ENCODE results near the gene OR7C1.
"Not testable (repeated sequence)": the region's sequence is repeated elsewhere in the genome, so short reads cannot be mapped to it uniquely, and the experiment has no call there.

OR7C1 gene

DNA sequence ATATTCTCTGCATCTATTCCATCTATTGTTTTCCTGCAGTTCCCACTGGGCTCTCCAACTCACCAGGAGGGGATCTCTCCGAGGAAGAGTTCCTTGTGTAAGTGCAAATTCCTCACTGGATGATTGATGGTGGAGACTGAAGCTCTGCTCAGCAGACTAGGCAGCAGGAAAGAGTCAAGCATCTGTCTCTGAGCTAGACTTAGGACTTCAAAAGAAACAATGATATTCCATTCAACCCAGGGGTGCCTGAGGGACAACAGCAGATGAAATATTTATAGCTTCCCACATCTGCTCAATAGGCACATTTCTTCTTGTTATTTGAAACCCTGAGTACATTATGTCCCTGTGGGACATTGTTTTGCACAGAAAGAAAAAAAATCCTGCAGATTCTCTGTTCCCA lies at the start of gene OR7C1, which contains the start of gene OR7A5:
TSS of gene OR7C1 (minus strand) at position 175 of the 400 bp plus-strand sequence. CDS start 35,049 bp downstream, outside the sequence.
TSS of gene OR7A5 (minus strand) at position 175 of the 400 bp plus-strand sequence. CDS start 6,944 bp downstream, outside the sequence.
- DNase-seq (ENCODE audit: low spot score): peak; percentile 84

DNA sequence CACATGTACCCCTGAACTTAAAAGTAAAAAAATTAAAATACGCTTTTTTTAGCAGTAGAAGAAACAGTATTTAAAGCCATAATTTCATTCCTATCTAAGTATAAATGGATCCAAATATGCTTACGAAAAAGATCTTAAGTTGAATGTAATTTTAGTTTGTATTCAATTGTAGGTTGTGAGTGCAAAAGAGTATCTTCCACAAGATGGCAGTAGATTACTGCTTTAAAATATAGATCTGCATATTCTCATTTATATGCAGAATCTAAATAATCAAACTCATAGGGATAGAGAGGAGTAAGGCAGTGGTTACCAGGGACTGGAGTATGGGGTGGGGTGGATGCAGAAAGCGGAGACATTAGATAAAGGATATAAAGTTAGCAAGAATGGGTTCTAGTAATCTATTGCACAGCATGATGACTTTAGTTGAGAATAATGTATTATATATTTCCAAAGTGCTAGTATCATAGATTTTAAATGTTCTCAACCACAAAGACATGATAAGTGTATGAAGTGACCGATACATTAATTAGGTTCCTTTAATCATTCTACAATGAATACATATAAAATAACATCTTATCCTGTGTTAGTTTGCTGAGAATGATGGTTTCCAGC lies 36.7 kb upstream of the OR7C1 start:
- peak; percentile 56 for DNase-seq (ENCODE audit: low spot score)

DNA sequence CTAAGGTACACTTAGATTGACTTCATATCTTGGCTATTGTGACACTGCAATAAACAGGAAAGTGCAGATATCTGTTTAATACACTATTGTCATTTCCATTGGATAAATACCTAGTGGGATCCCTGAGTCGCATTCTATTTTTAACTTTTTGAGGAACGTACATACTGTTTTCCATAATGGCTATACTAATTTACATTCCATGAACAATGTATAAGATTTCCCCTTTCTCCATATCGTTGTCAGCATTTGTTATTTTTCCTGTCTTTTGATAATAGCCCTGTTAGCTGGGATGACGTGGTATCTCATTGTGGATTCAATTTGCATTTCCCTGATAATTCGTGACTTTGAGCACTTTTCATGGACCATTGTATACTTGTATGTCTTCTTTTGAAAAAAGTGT lies 33.5 kb upstream of the OR7C1 start:
- no peak for DNase-seq (ENCODE audit: low spot score)

DNA sequence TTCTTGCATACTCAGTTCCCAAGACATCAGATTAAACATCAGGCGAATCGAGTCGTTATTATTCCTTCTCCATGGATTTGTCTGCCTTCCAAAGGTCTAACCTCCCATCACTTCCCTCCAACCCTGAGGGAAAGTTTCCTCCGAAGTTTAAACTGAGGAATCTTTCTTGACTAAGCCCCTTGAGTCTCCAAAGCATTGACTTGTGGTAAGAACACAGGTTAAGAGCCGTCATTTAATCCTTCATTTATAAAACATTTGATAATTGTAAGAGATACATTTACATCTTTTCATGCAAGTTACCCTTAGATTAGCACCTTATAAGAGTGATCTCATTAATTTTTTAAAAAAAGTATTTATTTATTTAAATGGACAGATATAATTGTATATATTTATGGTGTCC lies 13.8 kb upstream of the OR7C1 start, which contains the start of gene OR7A10:
TSS of gene OR7A10 (minus strand) at position 101 of the 400 bp plus-strand sequence. CDS start 7,045 bp downstream, outside the sequence.
- no peak for DNase-seq (ENCODE audit: low spot score)

DNA sequence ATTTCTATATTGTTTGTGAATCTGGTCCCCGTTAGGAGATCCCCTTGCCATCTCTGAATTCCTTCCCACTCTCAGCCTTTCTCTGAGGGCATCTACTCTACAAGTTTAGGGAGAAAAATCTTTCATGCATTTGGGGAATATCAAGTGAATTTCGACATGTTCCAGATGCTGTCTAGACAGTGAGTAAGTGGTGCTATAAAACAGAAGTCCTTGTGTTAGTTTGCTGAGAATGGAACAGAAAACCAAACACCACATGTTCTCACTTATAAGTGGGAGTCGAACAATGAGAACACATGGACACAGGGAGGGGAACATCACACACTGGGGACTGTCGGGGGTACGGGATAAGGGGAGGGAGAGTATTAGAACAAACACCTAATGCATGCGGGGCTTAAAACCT lies 8.6 kb upstream of the OR7C1 start:
- no peak for DNase-seq (ENCODE audit: low spot score)

DNA sequence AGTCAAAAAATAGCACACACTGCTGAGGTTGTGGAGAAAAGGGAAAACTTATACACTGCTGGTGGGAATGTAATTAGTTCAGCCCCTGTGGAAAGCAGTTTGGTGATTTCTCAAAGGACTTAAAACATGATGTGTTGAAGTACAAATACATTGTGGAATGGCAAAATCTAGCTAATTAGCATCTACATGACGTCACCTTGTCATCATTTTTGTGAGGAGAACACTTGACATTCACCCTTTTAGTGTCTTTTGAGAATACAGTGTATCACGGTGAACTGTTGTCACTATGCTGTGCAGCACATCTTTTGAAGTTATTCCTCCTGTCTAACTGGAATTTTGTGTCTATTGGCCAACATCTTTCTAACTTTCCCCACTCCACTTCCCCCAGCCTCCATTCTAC lies 8.2 kb upstream of the OR7C1 start:
- DNase-seq (ENCODE audit: low spot score): no peak

DNA sequence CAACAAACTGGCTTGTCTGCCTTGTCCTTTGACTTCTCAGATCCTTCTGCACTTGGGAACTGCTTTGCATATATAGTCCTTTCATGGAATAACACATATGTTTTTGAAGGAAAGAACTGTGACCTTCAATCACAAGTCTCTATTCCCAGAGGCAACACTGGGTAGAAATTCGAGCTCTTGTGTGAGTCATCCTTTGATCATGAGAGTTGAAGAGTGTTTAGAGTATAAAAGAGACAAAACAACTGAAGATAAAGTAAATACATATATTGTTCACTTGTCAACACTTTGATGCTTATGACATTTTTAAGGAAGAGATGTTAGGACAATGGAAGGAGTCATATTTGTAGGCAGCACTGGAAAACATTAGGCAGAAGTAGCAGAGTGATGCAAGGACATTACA lies 5.2 kb upstream of the OR7C1 start:
- DNase-seq (ENCODE audit: low spot score): peak; percentile 78

DNA sequence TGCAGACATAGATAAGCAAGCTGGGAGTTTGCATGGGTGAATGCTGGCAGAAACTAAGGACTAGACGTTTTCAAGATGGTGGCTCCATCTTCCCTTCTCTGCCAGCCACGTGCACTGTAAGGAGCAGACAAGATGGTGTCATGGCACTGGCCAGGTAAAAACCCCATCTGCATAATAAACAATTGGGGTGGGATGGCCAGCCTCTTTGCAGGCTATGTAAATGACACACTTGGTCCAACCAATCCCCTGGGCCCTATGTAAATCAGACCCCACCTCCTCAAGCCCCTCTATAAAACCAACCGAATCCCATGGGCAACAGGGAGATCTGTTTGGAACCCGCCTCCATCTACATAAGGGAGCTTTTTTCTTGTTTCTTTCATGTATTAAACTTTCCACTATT lies 2.4 kb upstream of the OR7C1 start:
- no peak for DNase-seq (ENCODE audit: low spot score)

DNA sequence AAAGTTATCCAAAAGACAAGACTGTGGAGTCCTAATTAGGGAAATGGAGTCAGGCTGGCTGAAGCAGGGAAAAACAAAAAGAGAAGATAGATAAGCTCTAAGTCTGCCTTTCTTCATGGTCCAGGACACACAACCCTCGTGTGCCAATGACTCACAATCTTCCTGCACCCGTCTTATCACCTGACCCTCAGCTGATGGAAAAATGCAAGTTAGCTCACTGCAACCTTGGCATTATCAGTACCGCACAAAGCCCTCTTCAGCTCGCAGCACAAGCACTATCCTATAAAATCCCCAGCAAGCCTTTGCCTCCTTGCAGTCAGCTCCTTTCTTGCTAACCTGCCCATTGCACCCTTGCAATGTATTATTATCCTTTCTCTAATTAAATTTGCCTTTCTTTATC lies 4.3 kb downstream of the OR7C1 start:
- no peak for DNase-seq (ENCODE audit: low spot score)

DNA sequence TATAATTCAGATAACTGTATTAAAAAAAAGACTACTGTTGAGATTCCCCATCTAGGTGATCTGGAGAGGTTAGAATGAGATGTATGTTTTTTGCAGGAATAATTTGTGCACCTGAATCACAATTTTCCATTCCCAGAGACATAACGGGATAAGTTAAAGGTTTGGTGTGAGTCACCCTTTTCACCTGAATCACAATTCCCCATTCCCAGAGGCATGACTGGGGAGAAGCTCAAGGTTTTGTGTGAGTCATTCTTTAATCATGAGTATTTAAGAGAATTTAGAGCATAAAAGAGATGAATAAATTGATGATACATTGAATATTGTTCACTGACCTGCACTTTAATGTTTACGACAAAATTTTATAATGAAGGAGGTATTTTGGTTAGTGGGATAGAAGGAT lies 9.0 kb downstream of the OR7C1 start:
- DNase-seq (ENCODE audit: low spot score): no peak

DNA sequence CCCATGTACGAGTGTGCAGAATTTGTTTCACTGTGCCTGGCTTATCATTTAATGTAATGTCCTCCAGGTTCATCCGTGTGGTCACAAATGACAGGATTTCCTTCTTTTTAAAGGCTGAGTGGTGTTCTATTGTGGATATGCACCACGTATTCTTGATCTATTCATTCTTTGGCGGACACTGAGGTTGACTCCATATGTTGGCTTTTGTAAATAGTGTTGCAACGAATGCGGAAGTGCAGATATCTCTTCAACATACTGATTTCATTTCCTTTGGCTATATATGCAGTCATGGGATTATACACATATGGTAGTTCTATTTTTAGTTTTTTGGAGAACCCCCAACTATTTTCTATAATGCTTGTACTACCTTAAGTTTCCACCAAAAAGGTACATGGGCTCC lies 13.0 kb downstream of the OR7C1 start:
- DNase-seq (ENCODE audit: low spot score): no peak

DNA sequence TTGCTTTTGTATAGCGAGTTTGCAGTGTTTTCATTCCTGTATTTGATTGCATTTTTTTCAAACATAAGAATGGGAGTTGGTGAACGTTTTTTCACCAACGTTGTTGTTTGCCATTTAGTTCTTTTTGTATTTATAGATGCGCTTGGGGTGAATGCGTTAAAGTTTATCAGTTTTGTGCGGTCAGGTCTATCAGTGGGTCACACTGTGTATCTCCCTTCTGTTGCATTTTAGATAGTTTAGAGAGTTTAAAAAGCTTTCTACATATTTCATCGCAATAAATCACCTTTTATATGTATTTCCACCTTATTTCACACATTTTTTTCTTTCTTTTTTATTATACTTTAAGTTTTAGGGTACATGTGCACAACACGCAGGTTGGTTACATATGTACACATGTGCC lies 16.4 kb downstream of the OR7C1 start:
- DNase-seq (ENCODE audit: low spot score): no peak

DNA sequence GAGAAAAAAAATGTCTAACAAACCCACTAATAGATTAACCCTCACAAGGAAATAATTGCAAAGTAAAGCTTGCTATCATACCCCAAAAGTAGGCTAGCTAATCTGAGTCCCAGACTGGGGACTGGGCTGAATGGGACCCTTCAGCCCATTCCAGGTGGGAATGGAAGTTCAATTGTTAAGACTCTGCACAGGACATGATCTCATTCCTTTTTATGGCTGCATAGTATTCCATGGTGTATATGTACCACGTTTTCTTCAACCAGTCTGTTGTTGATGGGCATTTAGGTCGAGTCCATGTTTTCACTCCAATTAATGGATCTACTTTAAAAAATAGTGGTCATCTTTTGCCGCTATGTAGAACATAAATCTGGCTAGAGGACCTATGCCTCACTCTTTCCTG lies 17.9 kb downstream of the OR7C1 start:
- DNase-seq (ENCODE audit: low spot score): no peak

DNA sequence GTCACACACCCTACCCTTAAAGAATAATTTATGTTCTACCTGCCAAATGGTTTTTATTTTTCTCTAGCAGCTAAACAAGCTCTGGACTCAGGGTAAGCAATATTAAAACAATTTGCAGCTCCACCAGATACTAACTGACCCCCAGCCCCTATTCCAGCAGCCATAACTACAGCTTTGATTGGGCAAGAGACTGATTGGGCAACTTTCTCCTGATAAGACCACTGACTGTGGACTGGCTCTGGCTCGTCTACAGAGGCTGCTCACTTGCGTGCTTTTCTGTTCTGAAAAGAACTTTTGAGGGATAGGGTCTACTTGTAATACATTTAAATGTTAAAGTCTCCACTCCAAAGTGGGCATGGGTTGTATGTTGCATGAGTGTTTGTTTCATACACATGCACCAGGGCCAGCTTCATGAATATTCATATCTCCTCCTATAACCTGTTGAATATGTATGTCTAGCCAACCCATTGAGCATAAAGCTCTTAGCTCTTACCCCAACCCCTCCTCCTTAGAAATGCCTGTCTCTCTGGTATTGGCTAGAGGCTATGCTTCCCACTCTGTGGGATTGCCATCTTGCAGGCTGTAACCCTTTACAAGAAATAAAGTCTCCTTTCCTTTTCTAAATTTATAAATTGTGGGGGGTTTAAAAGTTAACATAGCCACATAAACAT lies 19.9 kb downstream of the OR7C1 start:
- DNase-seq (ENCODE audit: low spot score): no peak

DNA sequence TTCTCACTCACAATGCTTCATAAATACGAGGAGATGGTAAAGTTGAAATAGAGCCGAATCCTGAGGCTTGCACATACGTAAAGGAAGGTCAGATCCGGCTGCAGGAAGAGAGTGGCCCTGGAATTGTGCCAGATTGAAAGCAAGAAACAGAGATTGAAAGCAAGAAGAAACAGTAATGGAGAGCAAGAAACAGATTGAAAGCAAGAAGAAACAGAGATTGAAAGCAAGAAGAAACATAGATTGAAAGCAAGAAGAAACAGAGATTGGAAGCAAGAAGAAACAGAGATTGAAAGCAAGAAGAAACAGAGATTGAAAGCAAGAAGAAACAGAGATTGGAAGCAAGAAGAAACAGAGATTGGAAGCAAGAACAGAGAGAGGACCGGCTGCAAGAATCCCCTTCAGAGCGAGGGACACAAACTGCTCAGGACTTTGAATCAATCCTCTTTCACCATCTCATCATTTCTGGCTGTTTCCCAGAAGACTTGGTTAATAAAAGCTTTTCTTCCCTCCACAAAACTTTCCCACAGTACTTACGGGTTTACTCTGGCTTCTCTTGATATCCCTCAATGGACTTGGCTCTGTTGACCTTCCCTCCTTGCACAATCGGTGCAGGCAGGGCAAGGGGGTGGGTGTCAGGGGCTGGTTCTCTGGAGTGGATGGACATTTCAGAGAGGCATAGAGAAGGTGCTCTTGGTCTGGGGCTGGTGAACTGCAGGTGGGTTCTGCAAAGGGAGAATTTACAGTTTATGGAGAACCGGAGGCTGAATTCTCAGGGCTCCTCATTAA lies 25.5 kb downstream of the OR7C1 start:
- DNase-seq (ENCODE audit: low spot score): no peak

DNA sequence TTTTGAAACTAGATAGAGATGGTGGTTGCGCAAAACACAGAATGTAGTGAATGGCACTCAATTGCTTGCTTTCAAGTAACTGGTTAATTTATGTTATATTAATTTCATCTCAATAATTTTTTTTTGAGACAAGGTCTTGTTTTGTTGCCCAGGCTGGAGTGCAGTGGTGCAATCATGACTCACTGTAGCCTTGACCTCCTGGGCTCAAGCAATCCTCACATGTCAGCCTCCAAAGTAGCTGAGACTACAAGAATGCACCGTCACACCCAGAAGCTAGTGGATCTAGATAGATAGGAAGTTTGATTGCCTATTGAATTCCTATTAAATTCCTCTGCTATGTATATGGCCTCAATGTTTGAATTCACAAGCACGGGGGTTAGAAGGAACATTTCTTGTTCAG lies 30.2 kb downstream of the OR7C1 start:
- DNase-seq (ENCODE audit: low spot score): no peak

DNA sequence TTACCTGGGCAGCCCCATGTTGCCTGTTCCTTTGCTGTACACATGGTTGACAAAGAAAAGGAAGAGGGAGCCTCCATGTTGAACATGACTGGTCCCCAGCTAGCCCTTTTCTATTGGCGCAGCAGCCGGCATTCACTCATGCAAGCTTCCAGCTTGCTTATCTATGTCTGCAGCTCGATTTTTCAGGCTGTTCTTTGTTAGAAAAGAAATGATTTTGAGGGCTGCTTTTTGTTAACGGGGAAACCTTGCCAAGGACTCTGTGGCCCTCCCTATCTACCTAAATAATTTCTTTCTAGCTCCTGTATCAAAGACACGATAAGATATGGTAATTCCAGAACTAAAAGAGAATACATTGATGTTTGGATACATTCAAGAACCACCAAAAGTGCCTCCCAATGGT lies 36.2 kb downstream of the OR7C1 start:
- no peak for DNase-seq (ENCODE audit: low spot score)

DNA sequence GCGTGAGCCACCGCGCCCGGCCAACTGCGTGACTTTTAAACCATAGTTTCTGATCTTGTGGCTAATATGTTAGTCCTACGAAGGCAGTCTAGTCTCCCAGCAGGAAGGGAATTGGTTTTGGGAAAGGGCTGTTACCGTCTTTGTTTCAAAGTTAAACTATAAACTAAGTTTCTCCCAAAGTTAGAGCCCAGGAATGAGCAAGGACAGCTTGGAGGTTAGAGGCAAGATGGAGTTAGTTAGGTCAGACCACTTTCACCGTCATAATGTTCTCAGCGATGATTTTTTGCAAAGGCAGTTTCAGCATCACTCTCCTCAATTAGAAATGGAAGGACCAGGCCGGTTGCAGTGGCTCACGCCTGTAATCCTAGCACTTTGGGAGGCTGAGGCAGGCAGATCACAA lies 39.0 kb downstream of the OR7C1 start:
- no peak for DNase-seq (ENCODE audit: low spot score)

DNA sequence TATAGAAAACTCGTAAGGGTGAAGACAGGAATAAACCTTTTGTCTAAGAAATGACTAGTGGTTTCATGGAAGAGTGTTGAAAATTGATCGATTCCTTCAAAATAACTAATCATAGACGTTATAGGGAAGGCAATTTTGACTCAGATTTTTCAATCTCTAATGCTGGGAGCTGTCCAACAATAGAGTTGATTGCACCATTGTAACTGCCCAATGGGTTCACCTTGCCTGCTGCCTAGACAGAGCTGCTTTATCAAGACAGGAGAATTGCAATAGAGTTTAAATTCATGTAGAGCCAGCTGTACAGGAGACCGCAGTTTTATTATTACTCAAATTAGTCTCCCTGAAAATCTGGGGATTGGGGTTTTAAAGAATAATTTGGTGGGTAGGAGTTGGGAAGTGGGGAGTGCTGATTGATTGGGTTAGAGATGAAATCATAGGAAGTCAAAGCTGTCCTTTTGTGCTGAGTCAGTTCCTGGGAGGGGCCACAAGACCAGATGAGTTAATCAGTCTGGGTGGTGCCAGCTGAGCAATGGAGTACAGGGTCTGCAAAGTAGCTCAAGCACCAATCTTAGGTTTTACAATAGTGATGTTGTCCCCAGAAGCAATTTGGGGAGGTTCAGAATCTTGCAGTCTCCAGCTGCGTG lies 39.8 kb downstream of the OR7C1 start:
- no peak for DNase-seq (ENCODE audit: low spot score)

DNA sequence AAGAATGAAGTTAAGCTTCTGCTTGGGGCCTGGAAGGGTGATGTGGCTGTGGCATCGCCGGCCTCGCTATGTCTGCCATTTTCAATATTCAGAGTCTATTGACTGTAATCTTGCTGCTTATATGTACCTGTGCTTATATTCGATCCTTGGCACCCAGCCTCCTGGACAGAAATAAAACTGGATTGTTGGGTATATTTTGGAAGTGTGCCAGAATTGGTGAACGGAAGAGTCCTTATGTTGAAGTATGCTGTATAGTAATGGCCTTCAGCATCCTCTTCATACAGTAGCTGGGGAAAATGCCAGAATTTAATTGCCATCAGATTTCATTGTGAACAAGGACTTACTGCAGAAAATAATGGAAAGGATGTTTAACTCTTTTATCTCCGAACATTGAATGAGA lies 42.7 kb downstream of the OR7C1 start:
- DNase-seq (ENCODE audit: low spot score): not testable (repeated sequence)

DNA sequence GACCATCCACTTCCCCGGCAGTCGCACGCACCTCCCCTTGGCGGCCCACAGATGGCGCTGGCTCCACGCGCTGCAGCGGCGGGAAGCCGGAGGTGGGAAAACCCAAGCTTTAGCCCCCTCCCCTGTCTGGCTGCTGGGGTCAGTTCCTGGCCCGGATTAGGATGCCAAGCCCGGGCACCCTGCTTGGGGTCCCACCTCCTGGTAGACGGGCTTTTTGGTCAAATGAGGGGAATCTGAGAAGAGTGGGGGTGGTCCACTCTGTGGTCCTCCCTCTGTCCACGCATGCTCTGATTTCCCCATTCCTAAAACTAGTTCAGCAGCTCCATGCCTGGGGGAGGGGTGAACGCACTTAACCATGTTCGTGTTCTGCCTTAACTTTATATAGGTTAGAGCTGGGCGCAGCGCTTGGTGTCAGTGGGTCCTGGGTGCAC lies 48.5 kb downstream of the OR7C1 start:
- no peak for DNase-seq (ENCODE audit: low spot score)

DNA sequence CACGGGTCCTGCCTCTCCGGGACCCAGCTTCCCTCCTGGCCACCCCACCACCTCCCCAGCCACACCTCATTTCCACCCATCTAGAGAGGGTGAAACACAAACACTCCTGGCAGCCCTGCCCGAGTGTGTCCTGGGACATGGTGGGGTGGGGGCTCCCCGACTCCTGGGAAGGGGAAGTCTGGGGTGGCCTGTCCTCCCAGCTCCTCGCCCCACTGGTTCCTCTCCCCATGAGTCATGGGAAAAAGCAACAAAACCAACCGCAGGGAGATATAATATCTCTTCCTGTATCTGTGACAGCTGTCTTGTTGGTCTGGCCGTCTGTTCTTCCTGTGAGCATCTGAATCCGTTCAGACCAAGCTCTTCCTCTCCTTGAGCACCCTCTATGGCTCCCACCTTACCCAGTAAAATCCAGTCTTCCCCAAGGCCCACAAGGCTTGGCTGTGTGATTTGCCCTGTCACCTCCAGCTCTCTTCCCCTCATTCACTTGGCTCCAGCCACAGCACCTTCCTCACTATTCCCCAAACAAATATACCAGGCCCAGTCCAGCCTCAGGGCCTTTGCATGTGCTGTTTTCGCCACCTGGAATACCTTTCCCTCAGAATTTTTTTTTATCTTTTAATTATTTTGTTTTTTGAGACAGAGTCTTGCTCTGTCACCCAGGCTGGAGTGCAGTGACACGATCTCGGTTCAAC lies 49.7 kb downstream of the OR7C1 start:
- DNase-seq (ENCODE audit: low spot score): not testable (repeated sequence)
